CD1c-positive myeloid dendritic cell (primary cell): ENCODE measurements around the gene CCNI2.

Experiments
- DNase-seq: peaks from one replicate; pipeline ENCODE4 v3.0.0-alpha.2; 2016; ENCODE audit errors: extremely low spot score

CCNI2 gene

DNA sequence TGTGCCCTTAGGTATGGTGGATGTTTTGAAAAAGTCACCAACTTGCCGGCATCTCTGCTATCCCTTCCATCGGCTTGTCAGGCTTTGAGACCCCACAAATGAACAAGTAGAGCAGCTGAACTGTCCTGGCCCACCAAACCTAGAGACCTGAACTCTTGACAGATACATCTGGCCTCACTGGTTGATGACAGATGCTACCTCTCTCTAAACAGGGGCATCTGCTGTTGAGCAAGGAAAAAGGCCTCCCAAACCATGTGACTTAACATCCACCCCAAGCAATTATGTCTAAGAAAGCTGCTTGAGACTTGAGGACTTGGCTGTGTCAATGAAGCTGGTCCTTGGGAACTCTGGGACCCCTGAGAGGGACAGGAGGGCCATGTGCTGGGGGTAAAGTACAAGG lies 2.3 kb downstream of the CCNI2 start:
- DNase-seq = no peak

DNA sequence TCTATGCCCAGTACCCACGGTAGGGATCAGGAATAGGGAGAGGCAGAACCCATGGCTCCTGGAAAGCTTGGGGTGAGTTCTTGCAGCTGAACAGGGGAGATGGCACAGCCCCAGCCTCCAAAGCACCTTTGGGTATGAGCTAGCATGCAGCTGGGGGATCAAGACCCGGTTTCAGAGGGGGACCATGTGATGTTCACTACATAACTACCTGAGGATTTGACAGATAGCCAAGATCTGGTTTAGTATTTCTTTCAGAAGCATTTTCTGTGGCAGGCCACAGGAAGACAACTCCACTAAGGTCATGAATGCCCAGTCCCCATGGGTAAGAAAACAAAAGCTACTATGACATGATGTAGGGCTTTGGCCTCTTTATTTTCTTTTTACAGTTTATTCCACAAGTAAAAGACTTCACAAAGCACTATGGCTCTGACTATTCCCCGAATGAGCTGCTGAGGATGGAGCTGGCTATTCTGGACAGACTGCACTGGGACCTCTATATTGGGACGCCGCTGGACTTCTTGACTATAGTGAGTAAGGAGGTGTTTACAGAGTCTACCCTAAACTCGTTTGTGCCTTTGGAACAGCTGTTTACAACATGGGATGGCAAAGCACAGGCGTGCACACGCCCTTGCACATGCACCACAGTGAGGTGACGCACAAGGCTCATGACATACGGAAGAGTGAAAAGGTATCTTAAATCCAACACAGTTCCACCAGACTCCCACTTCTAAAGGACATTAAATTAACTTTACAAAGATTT lies 3.4 kb downstream of the CCNI2 start:
- DNase-seq = no peak

DNA sequence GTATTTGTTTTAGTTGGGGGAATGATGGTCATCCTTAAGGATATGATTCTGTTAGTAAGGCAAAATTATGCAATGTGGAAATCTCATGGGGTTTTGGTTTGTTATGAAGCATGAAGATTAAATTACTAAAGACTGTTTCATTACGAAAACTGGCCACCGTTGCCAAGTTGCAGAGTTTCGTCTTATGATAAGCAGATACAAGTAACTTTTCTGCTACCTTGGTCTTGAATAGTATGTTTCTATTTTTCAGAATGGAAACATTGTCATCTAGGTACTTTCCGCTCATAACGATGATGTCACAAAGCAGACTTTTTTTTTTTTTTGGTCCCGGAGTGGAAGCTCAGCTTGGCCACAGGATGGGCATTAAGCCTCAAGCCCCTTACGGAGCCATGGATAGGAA lies 4.2 kb downstream of the CCNI2 start:
- no peak for DNase-seq

DNA sequence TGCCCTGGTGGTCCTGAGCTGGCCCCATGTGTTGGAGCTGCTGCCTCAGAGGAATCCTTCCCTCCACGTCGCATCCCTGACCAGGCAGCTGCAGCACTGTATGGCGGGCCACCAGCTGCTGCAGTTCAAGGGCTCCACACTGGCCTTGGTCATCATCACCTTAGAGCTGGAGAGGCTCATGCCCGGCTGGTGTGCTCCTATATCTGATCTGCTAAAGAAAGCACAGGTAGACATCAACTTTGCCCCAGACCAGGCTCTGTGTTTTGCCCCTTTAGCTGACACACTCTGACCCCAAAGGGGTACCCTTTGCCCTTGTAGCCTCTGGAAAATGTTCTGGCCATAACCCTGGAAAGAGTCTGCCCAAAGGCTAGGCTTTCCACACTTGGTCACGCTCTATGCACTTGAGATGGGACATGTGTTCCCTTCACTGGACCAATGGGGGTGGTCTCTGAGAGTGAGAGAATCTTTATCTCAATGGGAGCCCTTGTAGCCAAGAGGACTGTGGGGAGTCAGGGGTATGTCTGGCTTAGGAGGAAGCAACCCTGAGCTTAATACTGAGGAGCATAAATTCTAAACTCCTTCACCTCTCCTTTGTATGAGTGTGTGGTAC lies 4.8 kb downstream of the CCNI2 start:
- no peak for DNase-seq

GRCh38 chr5:132752581-132753125 lies 5.4 kb downstream of the CCNI2 start:
- no peak for DNase-seq

DNA sequence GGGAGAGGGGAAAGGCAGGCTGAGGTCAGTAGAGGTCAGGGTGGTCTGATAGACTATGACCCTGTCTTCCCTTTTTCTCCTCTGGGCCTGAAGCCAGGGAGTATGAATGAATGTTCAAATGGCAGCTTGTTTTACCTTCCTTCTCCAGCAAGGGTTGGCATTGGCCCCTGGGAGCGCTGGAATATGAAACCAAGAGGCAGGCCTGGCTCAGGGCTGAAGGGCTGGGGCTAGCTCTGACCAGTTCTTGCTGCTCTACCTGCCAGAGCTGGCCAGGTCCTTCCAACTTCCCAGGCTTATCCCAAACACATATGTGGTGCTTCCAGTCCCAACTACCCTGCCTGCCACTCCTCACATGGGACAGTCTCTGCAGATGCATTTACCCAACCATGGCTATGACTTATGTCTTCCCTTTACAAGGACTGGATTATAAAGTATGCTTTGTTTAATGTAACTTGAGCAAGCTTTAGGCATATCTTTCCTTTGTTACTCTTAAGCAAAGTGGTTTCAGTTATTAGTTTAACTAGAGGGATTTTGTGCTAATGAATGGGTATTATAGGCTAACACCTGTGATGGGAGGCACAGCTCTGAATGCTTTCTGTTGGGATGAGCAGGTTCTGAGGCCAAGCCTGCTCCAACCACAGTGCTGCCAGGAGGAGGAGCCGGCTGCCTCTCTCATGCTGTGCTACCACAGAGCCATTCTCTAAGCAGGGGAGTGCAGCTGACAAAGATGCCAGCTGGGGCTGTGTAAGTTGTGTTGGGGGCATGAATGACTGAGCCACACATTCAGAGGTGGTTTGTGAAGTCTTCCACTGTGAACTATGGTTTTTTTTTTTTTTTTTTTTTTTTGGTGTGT lies 6.1 kb downstream of the CCNI2 start:
- DNase-seq = no peak

GRCh38 chr5:132754111-132754510 lies 6.9 kb downstream of the CCNI2 start:
- no peak for DNase-seq

DNA sequence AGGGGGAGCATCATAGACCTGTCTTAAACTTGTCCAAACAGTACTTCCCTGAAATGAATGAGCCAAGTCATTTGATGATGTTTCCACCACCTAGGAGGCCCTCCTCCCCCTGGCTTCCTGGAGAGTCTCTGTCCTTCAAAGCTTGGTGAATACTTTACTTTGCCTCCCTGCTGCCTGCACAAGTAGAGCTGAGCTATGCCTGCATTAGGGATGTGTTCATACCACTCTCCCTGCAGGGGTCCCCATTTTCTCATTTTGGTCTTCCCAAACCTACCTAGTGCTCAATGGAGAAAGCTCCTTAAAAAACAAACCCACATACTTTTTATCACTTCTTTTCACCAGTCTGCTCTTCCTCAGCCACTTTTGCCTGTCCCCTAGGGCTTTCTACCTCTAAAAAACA lies 7.7 kb downstream of the CCNI2 start:
- no peak for DNase-seq

DNA sequence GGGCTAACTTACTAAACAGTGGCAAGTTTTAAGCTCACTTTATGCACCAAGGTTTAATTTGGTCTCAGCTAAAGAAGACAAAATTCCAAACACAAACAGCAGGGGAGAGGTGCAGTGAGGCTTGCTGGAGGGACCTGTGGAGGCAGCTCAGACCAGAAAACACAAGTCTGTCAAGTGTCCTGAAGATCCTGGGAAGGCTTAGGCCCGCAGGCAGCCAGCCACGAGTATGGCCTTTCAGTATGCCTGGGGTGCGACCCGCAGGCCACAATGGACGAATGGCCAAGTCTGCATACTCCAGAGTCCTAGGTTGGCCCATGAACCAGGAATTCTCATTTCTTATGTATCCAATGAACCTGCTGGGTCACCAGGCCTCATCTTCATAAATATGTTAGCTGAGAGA lies 9.3 kb downstream of the CCNI2 start:
- DNase-seq = no peak

DNA sequence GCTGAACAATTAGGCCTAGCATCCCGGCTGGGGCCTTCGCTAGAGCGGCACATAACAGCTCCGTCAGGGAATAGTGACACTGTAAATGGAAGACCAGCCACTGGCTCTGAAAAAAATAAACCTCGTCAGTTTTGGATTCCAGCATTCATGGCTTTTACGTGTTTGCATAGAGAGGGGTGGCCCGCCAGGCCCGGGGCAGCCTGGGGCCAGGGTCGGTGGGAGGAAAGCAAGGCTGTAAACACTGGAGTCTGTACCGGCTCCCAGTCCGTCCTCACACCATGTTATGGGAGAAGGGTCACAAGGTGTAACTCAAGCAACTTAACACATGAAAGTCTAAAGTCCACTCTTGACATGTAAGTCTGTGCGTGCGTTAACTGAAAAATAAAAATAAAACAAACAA lies 11.2 kb downstream of the CCNI2 start:
- DNase-seq = no peak

DNA sequence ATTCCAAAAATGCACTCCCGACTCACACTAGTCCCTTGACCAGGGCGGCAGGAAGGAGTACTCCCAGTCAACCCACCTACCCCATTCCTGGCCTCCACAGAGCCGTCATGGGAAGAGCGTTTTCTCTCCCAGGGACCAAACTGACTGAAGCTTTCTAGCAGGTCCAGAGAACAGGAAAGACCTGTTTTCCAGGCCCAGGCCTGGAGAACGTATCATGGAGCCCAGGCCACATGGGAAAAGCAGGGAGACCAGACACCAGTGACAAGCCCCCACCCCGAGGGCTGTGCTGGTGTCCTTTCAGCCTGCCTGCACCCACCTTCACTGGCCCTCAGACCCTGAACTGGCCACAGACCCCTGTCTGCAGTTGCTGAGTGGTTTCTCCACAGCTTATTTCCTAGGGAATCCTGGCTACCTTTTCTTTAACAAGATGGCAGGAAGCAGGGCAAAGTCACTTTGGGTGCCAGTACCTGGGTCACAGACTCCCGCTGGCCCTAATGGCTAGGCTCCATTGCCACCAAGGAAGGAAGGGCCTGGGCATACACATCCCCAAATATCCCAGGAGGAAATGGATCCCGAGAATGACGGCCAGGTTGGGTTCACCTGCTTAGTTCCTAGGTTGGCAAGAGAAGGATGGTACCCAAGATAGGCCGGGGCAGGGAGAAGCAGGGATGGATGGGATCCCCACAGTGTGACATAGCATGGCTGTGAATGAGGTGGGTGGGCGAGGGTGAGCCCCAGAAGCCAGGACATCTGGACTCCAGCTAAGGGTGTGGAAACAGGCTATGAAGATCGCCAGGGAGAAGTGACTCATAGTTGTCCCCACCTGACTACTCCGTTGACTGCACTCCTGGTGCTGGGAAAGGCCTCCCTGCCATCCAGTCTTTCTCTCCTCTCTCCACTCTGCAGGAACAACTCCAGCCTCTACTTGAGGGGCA lies 12.2 kb downstream of the CCNI2 start:
- DNase-seq = no peak

GRCh38 chr5:132760049-132760420 lies 12.8 kb downstream of the CCNI2 start:
- DNase-seq = no peak

- DNase-seq = no peak
Measured at GRCh38 chr5:132760601-132761317, 13.5 kb downstream of the CCNI2 start.

DNA sequence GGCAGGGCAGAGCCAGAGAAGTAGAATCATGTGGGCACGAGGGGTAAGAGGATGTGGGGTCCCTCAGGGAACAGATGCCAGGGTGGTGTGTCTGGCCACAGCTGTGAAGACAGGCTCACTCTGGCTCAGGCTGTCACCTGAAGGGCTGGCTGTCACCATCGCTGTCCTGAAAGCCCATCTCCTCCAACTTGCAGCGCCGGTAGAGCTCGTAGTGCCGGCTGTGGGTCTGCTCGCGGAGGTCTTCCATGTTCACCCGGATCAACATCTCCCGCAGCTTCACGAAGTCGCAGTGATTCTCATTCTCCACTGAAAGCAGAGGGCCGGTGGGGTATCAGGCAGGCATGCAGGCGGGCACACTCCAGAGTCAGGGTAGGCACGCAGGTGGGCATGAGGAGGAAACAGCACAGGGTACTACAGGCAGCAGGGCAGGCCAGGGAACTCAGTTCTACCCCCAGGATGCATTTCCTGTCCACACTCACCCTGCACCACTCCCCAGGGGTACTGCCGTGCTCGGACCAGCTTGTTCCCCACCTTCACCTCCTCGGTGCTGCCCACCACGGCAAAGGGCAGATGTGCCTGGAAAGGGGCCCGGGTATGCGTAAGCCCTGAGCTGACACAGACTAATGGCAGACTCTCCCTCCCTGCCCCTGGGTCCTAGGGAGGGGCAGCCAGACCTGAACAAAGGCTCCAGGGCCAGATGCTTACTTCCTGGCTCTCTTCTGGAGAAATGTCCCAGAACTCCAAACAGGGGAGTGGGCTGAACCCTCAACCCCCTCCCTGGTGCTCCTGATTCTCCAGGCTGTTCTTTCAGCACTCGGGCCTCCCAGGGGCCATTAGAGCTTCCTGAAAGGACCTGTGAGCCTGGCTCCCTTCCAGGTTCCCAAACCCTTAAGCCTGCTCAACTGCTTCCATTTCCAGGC lies 14.4 kb downstream of the CCNI2 start:
- DNase-seq = no peak

- no peak for DNase-seq
Measured at GRCh38 chr5:132762246-132763000, 15.2 kb downstream of the CCNI2 start.

DNA sequence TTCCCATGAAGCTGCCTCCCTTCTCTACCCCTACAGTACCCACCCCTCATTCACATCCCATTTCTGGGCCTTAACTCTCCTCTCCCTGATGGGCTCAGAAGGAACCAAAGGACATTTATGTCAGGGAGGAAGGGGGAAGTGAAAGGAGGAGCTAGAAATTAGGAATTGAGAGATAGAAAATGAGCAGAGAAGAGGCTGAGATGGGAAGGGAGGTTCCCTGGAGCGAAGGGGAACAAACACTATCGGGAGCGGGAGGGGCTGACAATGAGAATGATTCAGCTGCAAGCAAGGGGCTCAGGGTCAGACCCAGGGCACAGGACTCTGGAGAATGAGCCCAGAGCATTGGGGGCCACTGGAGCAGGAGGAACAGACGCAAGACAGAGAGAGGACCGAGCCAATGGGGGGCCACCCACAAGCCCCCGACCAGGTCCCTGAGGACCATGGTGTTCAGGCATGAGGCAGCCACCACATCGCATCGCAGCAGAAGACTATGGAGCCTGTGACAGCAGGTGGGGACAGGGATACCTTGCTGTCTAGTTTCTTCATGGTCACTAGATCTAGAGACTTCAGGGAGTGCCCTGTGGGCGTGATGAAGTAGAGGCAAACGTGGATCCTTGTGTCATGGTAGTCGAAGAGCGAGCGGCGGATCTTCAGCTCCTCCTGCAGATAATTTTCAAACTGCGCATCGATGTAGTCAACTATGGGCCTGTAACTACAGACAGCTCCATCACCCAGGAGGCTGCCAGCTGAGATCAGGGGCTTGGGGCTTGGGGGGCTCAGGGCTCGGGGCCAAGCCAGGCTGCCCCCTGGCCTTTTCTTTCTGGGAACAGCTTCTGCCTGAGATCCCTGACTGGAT lies 16.2 kb downstream of the CCNI2 start:
- peak; percentile 65 for DNase-seq

GRCh38 chr5:132764051-132764450 lies 16.8 kb downstream of the CCNI2 start:
- no peak for DNase-seq

DNA sequence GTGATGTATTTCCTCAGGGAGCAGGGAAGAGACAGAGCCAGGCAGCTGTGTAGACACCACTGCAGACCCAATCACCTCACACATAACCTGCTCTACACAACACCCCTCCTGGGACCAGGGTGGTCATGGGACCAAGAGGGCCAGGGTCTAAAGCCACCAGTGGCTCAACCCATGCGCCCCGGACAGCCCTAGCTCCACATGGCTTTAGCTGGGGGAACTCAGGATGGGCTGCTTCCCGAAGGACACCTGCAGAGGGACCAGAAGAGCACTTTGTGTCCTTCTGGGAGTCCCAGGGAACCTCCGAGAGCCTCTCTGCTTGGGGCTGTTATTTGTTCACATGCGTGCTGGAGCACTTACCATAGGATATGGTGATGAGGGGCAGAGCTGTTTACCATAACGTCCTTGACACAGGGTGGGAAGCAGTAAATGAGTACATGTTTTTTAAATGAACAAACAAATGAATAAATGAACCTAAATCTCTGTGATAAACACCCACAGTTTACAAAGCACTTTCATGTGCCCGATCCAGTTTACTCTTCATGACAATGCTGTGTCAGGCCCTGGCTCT lies 17.5 kb downstream of the CCNI2 start:
- no peak for DNase-seq
